CD4-positive, alpha-beta T cell treated with Interleukin-12 subunit alpha and Interleukin-12 subunit beta, for 1 hour (primary cell): ENCODE results near the gene RSPH1.

ENCODE experiments used
- DNase-seq: peaks from one replicate; pipeline ENCODE4 v3.0.0-alpha.2; 2020

RSPH1 gene

DNA sequence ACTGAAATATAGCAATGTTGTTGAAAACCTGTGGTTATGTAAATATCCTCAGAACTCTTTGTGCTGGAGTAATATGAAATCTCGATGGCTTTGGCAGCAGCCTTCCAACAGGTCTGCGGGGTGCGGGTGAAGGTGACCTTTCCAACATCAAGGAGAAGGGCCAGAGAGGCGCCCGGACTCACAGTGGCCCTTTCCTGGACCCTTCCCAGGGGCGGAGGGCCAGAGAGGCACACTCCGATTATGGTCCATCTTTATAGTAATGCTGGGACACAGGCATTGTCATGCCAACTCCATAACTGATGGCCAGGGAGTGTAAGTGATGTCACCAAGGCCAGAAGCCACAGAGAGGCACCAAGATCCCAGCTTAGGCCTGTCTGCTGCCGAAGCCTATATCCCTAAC, 35.7 kb upstream of the RSPH1 start:
- DNase-seq, result no peak

DNA sequence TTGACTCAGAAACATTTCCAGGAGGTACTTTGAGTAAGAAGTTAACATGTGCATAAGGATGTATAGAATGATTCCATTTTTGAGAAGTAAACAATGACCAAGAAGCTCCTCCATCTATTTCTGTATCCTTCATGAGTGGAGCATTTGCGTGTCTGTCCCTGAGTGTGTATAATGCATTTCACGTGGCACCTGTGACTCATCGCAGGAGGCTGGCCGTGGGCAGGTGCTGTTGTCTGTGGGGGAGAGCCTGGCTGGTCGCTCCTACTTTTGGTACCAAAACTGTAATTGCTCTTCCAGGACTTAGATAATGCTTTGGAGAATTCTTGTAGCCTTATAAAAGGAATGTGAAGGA, 34.1 kb upstream of the RSPH1 start:
- no peak for DNase-seq

DNA sequence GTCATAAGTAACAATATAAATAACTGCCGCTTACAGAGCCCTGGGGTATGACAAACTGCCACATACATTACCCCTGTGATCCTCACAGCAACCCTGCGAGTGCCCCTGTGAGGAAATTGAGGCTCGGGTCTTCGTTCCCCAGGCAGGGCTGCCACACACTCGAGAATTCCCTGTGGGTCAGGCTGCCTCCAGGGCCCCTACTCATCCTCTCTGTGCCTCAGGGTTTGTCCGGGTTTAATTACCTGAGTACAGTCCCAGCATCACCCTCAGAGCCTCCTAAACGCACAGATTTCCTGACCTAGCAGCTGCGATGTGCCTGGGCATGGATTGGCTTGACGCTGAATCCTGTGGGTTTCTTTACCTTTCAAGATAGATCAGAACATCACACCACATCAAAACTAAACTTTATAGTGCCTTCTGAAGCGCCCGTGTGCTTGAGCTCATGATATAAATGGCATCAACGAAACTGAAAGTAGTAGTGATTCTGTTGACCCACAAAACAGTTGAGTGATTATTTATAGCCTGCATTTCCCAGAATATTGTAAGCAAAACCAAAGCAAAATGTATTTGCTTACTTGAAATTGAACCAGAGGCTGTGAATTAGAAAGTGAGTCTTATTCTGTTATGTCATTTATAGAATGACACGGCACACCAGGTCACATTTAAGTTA, 31.6 kb upstream of the RSPH1 start:
- peak; percentile 78 for DNase-seq

DNA sequence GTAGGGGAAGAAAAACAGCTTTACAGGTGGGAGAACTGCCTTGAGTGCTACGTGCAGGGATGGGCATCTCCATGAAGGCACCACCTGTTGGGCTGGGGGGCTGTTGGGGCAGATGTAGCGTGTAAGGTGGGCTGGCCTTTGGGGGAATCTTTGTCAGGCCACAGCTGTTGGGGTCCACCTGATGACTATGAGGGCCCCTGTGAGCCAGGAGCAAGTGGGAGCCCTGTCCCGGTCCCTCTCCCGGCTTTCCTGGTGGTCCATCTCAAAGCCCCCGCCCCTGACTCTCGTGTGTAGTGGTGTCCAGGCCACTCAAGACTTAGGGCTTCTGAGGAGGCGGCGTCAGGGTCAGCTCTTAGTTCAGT, 31.1 kb upstream of the RSPH1 start:
- DNase-seq, result no peak

DNA sequence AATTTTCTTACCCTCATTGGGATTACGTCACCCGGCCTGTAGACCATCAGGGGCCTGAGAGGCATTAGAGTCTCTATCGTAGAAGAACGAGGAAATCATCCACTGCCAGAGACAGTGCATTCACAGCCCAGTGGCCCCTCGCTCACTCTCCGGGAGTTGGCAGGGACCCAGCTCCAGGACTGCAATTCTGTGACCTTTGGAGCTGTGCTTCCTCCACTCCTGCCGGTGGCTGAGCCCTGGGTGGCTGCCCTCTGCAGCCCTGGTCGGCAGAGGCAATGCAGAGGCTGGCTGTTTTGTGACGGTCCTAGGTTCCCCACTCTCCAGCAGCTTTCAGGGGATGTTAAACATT, 30.3 kb upstream of the RSPH1 start:
- DNase-seq, result no peak

DNA sequence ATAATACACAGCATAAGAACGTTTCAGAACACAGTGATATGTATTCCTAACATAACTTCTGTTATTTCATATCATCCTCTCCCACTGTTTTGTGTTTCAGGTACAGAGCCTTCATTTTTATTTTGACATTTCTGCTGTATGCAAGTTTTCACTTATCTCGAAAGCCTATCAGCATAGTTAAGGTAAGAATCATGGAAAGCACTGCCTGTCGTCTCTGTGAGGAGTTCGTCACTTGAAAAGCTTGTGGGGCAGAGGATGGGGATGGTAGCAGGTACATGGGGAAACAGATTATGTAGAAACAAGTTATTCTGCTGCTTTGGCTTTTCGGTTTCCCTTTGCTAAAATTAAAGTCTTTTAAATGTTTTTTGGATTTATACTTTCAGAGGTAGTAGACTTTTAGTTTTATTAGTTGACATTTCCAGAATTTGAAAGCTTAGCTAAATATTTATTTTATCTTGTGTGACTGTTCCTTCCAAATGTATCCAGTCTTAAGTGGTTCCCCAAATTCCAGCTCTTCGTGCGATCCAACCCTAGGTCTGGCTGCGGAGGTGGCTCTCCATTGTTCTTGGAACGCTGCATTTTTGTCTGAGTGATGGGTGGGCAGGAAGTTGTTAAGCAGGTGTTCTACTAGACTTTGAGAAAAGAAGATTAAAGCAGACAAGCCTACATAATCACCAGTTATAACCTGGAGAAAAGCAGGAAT, 29.8 kb upstream of the RSPH1 start:
- no peak for DNase-seq

DNA sequence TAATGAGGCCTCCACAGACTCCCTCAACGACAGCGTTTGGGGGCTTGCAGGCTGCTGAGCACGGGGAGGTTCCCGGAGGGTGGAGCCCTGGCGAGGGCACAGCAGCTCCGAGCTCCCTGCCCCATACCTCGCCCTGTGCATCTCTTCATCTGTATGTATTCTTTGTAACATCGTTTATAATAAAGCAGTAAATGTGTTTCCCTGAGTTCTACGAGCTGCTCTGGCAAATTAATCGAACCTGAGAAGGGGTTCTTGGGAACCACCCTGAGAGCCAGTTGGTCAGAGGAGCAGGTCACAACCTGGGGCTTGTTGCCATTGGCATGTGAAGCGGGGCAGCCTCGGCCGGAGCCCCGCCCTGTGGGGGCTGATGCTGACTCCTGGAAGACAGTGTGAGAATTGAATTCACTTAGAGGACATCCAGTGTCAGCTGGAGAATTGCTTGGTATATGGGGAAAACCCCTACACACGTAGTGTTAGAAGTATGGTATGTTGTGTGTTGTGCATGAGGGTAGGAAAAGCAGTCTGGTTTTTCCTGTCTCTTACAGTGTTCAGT, 29.1 kb upstream of the RSPH1 start:
- DNase-seq, result no peak

DNA sequence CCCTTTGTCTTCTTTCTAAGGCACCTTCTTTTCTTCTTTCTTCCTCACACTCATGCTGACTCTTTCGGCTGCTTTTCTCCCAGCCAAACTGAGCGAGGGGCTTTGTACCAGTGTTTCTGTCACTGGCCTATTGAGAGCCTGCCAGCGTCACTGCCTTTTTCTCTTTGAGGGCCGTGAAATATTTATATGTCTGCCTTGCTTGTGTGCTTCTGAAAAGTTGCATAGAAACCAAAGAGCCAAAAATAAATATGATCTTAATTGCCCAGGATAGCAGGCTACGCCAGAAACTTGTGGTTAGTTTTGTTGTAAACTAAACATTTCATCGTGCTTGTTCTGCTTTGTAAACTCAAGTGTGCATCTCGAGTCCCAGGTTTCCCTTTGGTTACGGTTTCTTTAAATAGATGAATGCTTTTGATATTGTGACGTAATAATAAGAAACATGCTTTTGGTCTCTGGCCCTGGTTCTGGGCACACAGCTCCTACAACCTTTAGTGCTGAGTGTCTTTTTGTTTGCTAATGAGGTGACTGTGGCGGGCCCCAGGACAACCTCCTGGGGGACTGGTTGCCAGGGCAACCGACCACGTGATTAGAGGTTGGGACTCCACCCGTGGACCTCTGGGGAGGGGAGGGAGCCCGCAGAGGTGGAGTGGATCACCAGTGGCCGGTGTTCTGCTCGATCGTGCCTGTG, 28.5 kb upstream of the RSPH1 start:
- DNase-seq, result peak; percentile 69

DNA sequence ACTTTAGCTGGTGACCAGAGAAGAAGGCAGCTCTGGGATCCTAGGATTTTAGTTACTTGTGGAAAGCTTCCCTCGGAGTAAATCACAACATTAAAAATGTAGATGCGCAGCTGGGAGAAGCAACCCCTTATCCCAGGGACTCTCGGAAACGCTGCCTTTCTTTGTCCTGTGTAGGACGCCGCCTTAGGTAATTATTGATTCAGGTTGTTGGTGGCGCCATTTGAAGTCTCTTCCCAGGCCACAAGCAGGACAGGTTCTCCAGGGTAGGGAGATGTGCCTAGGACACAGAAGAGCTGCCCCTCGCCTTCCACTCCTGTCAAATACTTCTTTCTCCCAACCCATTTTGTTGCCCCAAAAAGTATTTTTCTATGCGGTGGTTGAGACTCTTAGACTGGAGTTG, 27.9 kb upstream of the RSPH1 start:
- no peak for DNase-seq

DNA sequence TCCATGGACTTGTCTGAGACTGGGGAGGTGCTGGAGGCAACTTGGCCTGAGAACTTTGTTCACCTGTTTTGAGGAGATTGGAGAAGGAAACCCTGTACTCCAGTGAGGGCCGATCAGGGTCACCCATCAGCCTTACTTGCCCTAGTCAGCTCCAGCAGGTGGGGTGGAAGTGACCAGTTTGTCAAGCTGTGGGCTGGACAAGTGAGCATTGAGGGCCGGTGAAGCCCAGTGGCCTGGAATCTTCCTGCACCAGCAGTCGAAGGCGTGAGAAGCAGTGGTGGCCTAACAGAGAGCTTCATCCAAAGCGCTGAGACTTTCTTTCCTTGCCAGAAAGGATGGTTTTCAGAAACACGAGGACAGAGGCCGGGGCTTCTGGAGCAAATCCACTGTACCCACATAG, 27.2 kb upstream of the RSPH1 start:
- DNase-seq, result no peak

DNA sequence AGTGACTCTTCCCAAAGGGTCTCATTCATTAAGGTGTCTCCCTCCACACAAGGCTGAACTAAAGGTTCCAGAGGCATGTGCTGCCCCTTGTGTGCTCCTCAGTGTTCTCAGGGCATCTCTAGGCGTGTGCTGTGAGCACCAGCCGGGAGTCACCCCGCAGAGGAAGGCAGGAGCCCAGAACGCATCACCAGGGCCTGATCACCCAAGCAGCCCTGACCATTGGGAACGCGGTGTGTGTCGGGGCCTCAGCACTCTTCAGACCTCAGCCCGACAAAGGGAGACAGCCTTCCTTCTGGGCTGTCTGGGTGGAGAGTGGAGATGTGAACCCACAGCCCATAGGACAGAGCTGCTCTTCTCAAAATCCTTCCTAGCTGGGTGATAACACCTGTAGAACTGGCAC, 26.7 kb upstream of the RSPH1 start:
- DNase-seq, result no peak

DNA sequence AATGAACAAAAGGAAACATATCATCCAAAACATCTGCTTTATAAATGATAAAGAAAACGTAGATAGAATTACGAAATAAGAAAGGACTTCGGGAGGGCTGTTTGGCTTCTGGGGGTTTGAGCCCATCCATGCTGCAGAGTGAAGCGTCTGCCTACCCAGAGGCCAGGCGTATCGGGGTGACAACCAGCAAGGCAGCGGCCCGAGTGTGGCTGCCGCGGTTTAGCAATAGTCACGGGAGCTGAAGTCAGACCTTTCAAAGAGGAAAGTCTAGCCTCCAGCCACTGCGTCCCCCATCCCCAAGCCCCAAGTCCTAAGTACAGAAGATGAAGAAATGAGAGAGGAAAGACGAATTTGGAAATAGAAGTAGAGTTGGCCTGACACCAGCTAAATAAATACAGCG, 26.2 kb upstream of the RSPH1 start:
- DNase-seq, result no peak

DNA sequence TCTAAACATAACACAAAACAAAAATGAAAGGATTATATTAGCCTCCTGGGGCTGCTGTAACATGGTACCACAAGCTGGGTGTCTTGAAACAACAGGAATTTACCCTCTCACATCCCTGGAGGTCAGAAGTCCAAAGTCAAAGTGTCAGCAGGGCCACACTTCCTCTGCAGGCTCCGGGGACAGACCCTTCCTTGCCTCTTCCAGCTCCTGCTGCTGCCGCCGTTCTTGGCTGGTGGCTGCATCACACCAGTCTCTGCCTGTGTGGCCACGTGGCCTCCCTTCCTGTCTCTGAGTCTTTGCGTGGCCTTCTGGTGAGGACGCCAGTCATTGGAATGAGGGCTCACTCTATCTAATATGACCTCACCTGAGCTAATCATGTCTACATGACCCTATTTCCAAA, 25.8 kb upstream of the RSPH1 start:
- DNase-seq, result no peak

DNA sequence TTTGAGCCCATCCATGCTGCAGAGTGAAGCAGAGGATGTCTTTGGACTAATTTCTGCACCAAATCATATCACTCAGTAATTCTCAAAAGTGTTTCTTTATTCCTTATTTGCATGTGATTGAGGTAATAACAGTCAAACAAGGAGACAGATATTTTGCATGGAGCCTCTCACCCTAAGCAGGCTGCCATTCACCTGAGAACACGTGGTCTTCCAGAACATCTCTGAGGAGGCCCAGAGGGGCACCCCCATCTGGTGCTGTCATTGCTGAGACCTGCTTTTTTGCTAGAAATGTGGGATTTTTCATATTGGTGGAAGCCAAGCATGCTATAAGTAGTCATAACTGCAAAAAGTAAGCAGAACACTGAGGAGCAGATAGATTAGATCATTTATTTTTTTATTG, 25.4 kb upstream of the RSPH1 start:
- no peak for DNase-seq

DNA sequence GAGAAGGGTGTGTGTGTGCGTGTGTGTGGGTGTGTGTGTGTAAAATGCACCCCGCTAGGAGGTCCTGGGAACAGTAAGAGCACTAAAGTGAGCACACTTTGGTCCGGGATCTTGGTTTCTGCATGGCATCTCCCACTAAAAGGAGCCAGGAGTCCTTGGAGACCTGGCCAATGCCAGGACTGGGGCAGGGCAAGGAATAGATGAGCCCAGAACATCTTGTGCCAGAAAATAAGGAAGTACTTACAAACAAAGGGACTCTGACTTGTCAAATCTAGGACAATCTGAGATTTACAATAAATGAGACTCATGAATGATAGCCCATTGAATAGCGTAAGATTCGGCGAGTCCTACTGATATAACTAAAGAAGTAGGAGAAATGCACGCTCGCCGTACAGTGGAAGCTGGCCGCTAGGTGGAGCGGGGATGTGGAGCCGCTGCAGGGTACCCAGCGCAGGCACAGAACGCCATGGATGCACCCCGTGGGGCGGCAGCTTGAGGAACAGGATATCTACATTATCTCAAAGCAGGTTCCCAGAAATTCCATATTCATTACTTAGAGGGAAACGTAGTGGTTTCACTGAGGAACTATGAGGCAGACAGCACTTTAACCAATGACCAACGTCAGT, 24.7 kb upstream of the RSPH1 start:
- DNase-seq, result no peak

DNA sequence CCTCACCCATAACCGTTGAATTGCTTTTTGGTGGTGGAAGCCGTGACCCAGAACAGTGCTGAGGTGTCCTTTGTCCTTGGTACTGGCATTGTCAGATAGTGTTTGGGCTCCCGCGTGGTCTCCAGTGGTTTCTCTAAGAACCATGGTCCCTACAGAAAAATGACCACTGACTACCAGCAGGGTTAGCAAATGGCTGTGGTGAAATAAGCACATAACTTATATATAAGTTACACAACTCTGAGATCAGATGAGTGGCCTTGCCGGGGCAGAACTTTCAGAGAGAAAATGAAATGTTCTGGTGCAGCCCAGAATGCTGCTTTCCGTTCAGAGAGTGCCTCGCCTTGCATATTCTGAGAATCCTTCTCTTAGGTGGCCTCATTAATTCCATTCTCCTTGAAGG, 22.6 kb upstream of the RSPH1 start:
- no peak for DNase-seq

DNA sequence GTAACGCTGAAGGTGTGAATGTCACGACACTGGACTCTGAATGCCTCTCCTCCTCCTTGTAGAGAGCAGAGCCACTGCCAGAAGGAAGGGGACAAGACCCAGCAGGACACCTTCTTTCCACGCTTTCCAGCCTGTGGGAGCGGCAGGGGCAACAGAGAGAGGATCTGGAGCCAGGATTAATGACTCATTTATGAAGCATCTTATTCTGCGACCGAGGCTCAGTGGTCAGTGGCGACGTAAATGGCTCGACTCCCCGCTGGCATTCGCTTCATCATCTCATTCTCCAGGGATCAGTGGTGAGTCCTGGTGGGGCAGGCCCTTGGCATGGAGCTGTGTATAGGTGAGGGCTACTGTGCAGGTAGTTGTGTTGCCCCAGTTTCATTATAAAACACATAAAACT, 22.2 kb upstream of the RSPH1 start:
- no peak for DNase-seq

DNA sequence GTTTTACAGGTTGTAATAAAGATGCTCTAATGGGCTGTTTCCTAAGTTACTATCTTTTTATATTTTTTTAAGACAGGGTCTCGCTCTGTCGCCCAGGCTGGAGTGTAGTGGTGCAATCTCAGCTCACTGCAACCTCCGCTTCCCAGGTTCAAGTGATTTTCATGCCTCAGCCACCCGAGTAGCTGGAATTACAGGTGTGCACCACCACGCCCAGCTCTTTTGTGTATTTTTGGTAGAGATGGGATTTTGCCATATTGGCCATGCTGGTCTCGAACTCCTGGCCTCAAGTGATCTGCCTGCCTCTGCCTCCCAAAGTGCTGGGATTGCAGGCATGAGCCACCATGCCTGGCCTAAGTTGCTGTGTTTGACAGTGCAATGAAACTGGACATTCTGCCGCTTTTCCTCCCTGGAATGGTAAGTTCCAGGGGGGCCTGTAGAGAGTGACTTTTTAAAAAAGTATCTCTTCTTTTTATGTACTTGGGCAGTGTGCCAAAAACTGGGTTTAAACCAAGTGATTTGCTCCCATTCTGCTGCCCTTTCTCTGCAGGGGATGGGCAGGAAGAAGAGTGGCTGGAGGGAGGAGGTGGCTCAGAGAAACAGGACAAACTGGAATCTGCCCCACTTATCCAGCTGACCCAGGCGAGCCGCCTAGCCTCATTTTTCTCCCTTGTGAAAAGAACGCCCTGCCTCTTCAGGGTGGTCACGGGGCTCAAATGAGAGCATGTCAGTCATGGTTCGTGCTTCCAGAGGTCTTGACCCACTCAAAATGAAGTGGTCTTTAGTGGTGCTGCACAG, 19.9 kb upstream of the RSPH1 start:
- no peak for DNase-seq

DNA sequence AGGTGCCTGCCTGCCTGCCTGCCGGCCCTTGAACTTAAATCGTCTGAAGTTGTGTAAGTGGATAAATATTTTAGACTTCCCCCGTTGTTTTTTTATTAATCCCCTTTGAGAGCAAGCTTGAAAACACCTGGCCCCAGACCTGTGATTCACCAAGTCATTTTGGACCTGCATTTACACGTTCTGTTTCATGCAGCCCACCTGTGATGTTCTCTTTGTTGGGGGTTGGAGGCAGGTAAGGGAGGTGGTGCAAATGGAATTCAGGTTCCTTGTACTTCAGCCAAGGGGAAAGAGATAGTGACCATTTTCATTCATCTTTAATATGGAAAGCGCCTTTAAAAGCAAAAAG, 18.8 kb upstream of the RSPH1 start:
- DNase-seq, result no peak

DNA sequence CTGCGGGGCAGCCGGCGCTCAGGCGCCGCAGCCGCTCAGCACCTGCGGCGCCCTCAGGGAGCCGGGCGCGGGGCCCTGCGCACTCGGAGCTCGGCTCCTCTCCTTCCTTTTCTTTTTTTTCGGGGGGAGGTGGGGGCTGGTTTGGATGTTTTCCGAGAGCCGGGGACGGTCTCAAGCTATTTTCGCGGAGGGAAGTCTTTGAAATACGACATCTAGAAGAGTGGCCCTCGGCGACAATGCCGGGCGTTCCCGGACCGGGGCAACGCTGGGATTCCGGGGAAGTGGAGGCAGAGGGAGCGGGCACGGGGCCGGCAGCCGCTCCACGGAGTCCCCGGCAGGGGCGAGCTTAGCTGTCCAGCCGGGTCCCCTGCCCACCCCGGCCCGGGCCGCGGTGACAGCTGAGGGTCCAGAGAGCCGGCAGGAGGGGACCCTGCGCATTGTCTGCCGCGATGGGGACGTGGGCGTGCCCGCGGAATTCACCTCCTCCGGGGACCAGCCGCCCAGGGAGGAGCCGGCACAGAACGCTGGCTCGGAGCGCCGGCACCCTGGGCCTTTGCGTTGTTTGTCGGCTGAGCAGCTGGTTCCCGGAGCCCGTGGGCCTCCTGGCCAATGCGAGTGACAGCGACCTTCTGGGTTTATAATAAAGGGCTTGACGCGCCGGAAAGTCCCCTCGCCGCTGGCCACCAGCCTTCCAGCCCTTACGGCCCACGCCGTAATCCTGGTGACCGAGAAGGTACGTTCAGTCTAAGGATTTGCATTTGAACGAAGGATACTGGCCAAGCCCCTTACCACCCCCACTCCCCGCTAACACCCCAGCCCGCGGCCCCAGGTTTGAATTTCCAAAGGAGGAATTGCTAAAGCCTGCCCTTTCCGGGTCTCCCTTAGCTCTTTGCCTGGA, 18.2 kb upstream of the RSPH1 start:
- peak; percentile 67 for DNase-seq

DNA sequence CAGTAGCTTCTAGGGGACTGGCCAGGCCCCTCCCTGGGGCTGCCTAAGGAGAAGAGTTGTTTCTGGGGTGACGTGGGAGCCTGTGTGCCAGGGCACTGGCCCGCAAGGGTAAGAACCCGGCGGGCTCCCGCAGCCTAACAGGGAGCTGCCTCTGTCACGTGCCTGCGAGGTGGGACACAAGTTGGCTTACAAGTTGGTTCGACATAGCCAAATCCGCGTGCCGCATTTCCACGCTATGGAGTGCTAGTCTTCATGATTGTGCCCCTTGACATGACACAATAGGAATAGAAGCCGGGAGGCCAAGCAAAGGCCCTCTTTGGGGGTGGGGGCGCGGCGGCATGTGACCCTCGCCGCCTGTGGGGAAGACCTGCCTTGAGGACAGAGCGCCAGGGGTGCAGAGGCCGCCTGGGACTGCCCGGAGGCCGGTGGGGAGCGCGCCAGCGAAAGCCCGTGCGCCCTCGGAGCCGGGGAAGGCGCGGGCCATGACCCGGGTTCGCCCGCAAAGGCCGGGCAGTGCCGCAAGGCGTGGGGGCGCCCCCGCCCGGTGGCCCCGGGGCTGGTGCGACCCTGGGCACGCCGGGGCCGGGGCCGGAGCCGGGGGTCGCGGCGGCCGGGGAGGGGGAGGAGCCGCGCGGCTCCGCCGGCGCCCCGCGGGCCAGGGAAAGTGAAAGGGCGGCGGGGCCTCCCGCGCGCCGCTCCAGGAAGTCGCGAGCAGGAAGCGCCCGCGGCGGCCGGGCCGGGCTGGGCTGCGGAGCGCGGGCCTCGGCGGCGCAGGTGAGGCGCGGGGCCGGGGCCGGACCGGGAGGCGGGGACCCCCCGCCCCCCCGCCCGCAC, 17.3 kb upstream of the RSPH1 start, which contains the start of gene SLC37A1:
SLC37A1 (plus strand) TSS at position 702 of the 834 bp plus-strand sequence. CDS start 4,603 bp downstream, outside the sequence.
- DNase-seq, result peak; percentile 44
